HEK293T (cell line): ENCODE results near the gene FAM50A.
"Not testable (repeated sequence)": the region's sequence is repeated elsewhere in the genome, so short reads cannot be mapped to it uniquely, and the experiment has no call there.

ENCODE experiments used
- CTCF ChIA-PET: fragments of 350-600 bp; formaldehyde crosslinking; extraction: SDS; loops from one replicate; lab custom pipeline; 2021; ENCODE audit warnings: antibody characterized with exemption, inconsistent platforms; lab: Yijun Ruan, JAX
- POLR2A ChIA-PET: fragments of 350-600 bp; formaldehyde crosslinking; extraction: SDS; loops from one replicate; lab custom pipeline; 2020; ENCODE audit warnings: antibody characterized with exemption, inconsistent platforms; lab: Yijun Ruan, JAX
- DNase-seq: peaks from one replicate; pipeline ENCODE4 v3.0.0; 2012; ENCODE audit warnings: mixed read lengths; ENCODE audit errors: extremely low spot score
- ARNT ChIP-seq: fragments of 450-650 bp; IDR thresholded peaks from 2 replicates; pipeline ENCODE4 v1.6.1; 2017; ENCODE audit warnings: mild to moderate bottlenecking
- CTBP1 ChIP-seq: fragments of 450-650 bp; IDR thresholded peaks from 2 replicates; pipeline ENCODE4 v1.6.1; 2016; ENCODE audit warnings: borderline replicate concordance
- ELF4 ChIP-seq: fragments of 450-650 bp; IDR thresholded peaks from 2 replicates; pipeline ENCODE4 v1.6.1; 2017; ENCODE audit warnings: antibody characterized with exemption
- FOXA1 ChIP-seq: fragments of 450-650 bp; IDR thresholded peaks from 2 replicates; pipeline ENCODE4 v1.6.1; 2016; ENCODE audit warnings: mild to moderate bottlenecking
- FOXK2 ChIP-seq: fragments of 450-650 bp; IDR thresholded peaks from 2 replicates; pipeline ENCODE4 v1.6.1; 2016; ENCODE audit warnings: mild to moderate bottlenecking
- L3MBTL2 ChIP-seq: fragments of 450-650 bp; conservative IDR thresholded peaks from 2 replicates; pipeline ENCODE4 v1.6.1; 2016; ENCODE audit warnings: mild to moderate bottlenecking
- LEF1 ChIP-seq: fragments of 450-650 bp; IDR thresholded peaks from 2 replicates; pipeline ENCODE4 v1.6.1; 2017; ENCODE audit warnings: mild to moderate bottlenecking, borderline replicate concordance
- NFRKB ChIP-seq: fragments of 450-650 bp; IDR thresholded peaks from 2 replicates; pipeline ENCODE4 v1.6.1; 2016; ENCODE audit warnings: mild to moderate bottlenecking, moderate library complexity
- SP1 ChIP-seq: fragments of 450-650 bp; IDR thresholded peaks from 2 replicates; pipeline ENCODE4 v1.6.1; 2017
- SUZ12 ChIP-seq: fragments of 450-650 bp; IDR thresholded peaks from 2 replicates; pipeline ENCODE4 v1.6.1; 2016; ENCODE audit warnings: mild to moderate bottlenecking
- TARDBP ChIP-seq: fragments of 450-650 bp; IDR thresholded peaks from 2 replicates; pipeline ENCODE4 v1.6.1; 2016
- ZNF384 ChIP-seq: fragments of 450-650 bp; IDR thresholded peaks from 2 replicates; pipeline ENCODE4 v1.6.1; 2016
- TF ChIP-seq, protein P1 (sequence below): fragments of 450-650 bp; IDR thresholded peaks from 2 replicates; pipeline ENCODE4 v1.6.1; 2016

The FAM50A gene

GRCh38 chrX:154443992-154444754, at the start of gene FAM50A:
Gene FAM50A (plus strand): TSS chrX:154444141. CDS start chrX:154444236, 95 bp downstream.
- DNase-seq = peak; percentile 90
- POLR2A ChIA-PET = interaction anchor here (0.7 to 2.4 kb wide), 12 partner anchors 7 to 46 kb away, joined by 3 to 8 read pairs (median 4); partner anchors contain the start of genes ATP6AP1 and PLXNA3
- CTCF ChIA-PET = no interaction called here
- TF ChIP-seq CTBP1 = no peak
- TF ChIP-seq ARNT = 0 out of 2 replicates have a peak, but pooled peaks have one; percentile 53
- TF ChIP-seq ELF4 = no peak

DNA sequence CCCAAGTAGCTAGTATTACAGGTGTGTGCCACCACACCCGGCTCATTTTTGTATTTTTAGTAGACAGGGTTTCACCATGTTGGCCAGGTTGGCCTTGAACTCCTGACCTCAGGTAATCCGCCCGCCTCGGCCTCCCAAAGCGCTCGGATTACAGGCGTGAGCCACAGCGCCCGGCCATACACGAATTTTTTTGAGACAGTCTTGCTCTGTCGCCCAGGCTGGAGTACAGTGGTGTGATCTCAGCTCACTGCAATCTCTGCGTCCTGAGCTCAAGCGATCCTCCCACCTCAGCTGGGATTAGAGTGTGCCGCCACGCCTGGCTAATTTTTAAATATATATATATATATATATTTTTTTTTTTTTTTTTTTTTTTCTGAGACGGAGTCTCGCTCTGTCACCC, 47.6 kb upstream of the FAM50A start:
- CTCF ChIA-PET = not testable (repeated sequence)

GRCh38 chrX:154396973-154397887, 46.7 kb upstream of the FAM50A start:
- DNase-seq = peak; percentile 65
- ChIA-PET POLR2A (interaction anchor here (0.6 to 4.8 kb wide), 27 partner anchors 12 to 367 kb away, joined by 3 to 40 read pairs (median 4); partner anchors contain the start of genes ATP6AP1, DNASE1L1, EMD and FLNA), CTCF (interaction anchor here (0.6 to 2.3 kb wide), 2 partner anchors 24 to 130 kb away, joined by 3 to 8 read pairs; no protein-coding TSS in a partner anchor)
- TF ChIP-seq FOXA1 (no peak), ELF4 (no peak), L3MBTL2 (no peak), FOXK2 (no peak), ARNT (no peak), NFRKB (no peak)

More for the DNA sequence above, 47.6 kb upstream of the FAM50A start:
- POLR2A ChIA-PET, DNase-seq: not testable (repeated sequence)

DNA sequence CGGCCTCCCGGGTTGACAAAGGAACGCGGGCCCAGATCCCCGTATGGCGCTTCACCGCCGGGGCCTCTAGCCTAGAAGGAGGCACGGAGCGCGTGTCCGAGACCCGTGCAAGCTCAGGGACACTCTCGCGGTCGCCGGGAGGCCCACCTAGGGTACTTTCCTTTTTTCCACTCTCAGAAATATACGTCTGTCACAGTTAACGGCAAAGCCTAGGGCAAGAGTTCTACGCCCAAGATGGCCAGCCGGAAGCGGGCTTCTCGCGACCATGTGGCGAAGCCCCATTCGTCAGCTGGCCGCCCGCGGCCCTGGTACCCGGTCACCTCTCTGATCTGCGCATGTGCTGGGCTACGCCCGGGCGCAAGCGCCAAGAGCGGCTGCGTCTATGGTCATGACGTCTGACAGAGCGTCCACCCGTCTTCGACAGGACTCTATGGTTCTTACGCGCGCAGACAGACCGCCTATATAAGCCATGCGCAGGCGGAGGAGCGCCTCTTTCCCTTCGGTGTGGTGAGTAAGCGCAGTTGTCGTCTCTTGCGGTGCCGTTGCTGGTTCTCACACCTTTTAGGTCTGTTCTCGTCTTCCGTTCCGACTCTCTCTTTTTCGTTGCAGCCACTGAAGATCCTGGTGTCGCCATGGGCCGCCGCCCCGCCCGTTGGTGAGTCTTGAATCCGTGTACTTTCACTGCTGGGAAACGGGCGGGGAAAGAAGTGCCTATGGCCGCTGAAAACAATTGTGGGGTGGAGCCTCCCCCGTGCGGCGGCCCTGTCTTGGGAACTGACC, 45.9 kb upstream of the FAM50A start, which contains the start of gene RPL10:
TSS of gene RPL10 (plus strand) at position 490 of the 780 bp plus-strand sequence. CDS start at position 633, 143 bp downstream.
- peak; percentile 63; the same call in 1 of the 2 replicates for TF ChIP-seq LEF1
- peak; percentile 98 for TF ChIP-seq ELF4
- TF ChIP-seq ZNF384 = no peak
- 0 out of 2 replicates have a peak, but pooled peaks have one; percentile 27 for TF ChIP-seq NFRKB
- peak; percentile 74 for TF ChIP-seq CTBP1
- no peak for TF ChIP-seq SUZ12
- TF ChIP-seq, protein P1, sequence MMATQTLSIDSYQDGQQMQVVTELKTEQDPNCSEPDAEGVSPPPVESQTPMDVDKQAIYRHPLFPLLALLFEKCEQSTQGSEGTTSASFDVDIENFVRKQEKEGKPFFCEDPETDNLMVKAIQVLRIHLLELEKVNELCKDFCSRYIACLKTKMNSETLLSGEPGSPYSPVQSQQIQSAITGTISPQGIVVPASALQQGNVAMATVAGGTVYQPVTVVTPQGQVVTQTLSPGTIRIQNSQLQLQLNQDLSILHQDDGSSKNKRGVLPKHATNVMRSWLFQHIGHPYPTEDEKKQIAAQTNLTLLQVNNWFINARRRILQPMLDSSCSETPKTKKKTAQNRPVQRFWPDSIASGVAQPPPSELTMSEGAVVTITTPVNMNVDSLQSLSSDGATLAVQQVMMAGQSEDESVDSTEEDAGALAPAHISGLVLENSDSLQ = peak; percentile 77
- peak; percentile 93 for TF ChIP-seq L3MBTL2
- DNase-seq = peak; percentile 97
- POLR2A ChIA-PET = interaction anchor here (0.6 to 4.8 kb wide), 31 partner anchors 11 to 366 kb away, joined by 3 to 40 read pairs (median 4); partner anchors contain the start of genes ATP6AP1, DNASE1L1, EMD and FLNA
- CTCF ChIA-PET = interaction anchor here (0.6 to 2.3 kb wide), 5 partner anchors 9 to 129 kb away, joined by 3 to 8 read pairs (median 4); no protein-coding TSS in a partner anchor

- TF ChIP-seq CTBP1 = no peak
- no peak for TF ChIP-seq SUZ12
- TF ChIP-seq, protein P1 = no peak; the same call in 1 of the 2 replicates
- no peak for TF ChIP-seq FOXK2
- no peak for TF ChIP-seq TARDBP
- TF ChIP-seq SP1 = no peak
- TF ChIP-seq L3MBTL2 = peak; percentile 94
- TF ChIP-seq FOXA1 = no peak
- TF ChIP-seq ARNT = 0 out of 2 replicates have a peak, but pooled peaks have one; percentile 17
- ChIA-PET CTCF (interaction anchor here (0.5 to 2.3 kb wide), 9 partner anchors 8 to 133 kb away, joined by 3 to 8 read pairs (median 4); no protein-coding TSS in a partner anchor), POLR2A (interaction anchor here (0.6 to 4.8 kb wide), 29 partner anchors 10 to 365 kb away, joined by 3 to 40 read pairs (median 4); partner anchors contain the start of genes DNASE1L1, EMD, FLNA and LAGE3)
- DNase-seq = peak; percentile 68
Observed at GRCh38 chrX:154398668-154399526, 45.0 kb upstream of the FAM50A start.
